Activated naive CD8-positive, alpha-beta T cell treated with anti-CD3 and anti-CD28 coated beads, Interleukin-2, amount 50 U/mL, for 16 hours (primary cell): ENCODE measurements around the gene FNBP1L.

Source experiments
- DNase-seq: peaks from one replicate; pipeline ENCODE4 v3.0.0-alpha.2; 2020; ENCODE audit warnings: low read depth, low spot score

Gene FNBP1L

GRCh38 chr1:93447481-93448291 lies at the start of gene FNBP1L:
FNBP1L (plus strand) TSS chr1:93448118; CDS start chr1:93448282, 164 bp downstream.
- DNase-seq: no peak

- DNase-seq: no peak
Measured at GRCh38 chr1:93399781-93400180, 48.1 kb upstream of the FNBP1L start.

- no peak for DNase-seq
Measured at GRCh38 chr1:93408203-93408602, 39.7 kb upstream of the FNBP1L start.

- no peak for DNase-seq
Measured at GRCh38 chr1:93411000-93411399, 36.9 kb upstream of the FNBP1L start.

GRCh38 chr1:93414749-93415148 lies 33.2 kb upstream of the FNBP1L start:
- DNase-seq: no peak

- no peak for DNase-seq
Measured at GRCh38 chr1:93415296-93415695, 32.6 kb upstream of the FNBP1L start.

GRCh38 chr1:93416183-93416582 lies 31.7 kb upstream of the FNBP1L start:
- no peak for DNase-seq

- DNase-seq: no peak
Measured at GRCh38 chr1:93419344-93419743, 28.6 kb upstream of the FNBP1L start.

GRCh38 chr1:93420400-93420799 lies 27.5 kb upstream of the FNBP1L start:
- DNase-seq: no peak

- DNase-seq: no peak
Measured at GRCh38 chr1:93426181-93426580, 21.7 kb upstream of the FNBP1L start.

- no peak for DNase-seq
Measured at GRCh38 chr1:93427656-93428055, 20.3 kb upstream of the FNBP1L start.

- DNase-seq: no peak
Measured at GRCh38 chr1:93433407-93433961, 14.4 kb upstream of the FNBP1L start.

GRCh38 chr1:93434088-93434487 lies 13.8 kb upstream of the FNBP1L start:
- DNase-seq: no peak

- DNase-seq: no peak
Measured at GRCh38 chr1:93434987-93435386, 12.9 kb upstream of the FNBP1L start.

- no peak for DNase-seq
Measured at GRCh38 chr1:93435443-93435842, 12.5 kb upstream of the FNBP1L start.

GRCh38 chr1:93436496-93436895 lies 11.4 kb upstream of the FNBP1L start:
- no peak for DNase-seq

GRCh38 chr1:93437976-93438605 lies 9.8 kb upstream of the FNBP1L start:
- DNase-seq: no peak

- no peak for DNase-seq
Measured at GRCh38 chr1:93438716-93439115, 9.2 kb upstream of the FNBP1L start.

GRCh38 chr1:93440272-93440671 lies 7.6 kb upstream of the FNBP1L start:
- no peak for DNase-seq

GRCh38 chr1:93440706-93441105 lies 7.2 kb upstream of the FNBP1L start:
- DNase-seq: no peak

- no peak for DNase-seq
Measured at GRCh38 chr1:93441589-93441988, 6.3 kb upstream of the FNBP1L start.

- DNase-seq: no peak
Measured at GRCh38 chr1:93442008-93442666, 5.8 kb upstream of the FNBP1L start.
